NCI-H187 treated with DMSO at 0.1 percent for 48 hours (cell line): ENCODE data around the gene TP73.

Source experiments
- DNase-seq: peaks from one replicate; lab custom pipeline; 2025; lab: John Stamatoyannopoulos, UW

The TP73 gene

GRCh38 chr1:3673381-3674099 lies 21.2 kb downstream of the TP73 start:
- DNase-seq = no peak

DNA sequence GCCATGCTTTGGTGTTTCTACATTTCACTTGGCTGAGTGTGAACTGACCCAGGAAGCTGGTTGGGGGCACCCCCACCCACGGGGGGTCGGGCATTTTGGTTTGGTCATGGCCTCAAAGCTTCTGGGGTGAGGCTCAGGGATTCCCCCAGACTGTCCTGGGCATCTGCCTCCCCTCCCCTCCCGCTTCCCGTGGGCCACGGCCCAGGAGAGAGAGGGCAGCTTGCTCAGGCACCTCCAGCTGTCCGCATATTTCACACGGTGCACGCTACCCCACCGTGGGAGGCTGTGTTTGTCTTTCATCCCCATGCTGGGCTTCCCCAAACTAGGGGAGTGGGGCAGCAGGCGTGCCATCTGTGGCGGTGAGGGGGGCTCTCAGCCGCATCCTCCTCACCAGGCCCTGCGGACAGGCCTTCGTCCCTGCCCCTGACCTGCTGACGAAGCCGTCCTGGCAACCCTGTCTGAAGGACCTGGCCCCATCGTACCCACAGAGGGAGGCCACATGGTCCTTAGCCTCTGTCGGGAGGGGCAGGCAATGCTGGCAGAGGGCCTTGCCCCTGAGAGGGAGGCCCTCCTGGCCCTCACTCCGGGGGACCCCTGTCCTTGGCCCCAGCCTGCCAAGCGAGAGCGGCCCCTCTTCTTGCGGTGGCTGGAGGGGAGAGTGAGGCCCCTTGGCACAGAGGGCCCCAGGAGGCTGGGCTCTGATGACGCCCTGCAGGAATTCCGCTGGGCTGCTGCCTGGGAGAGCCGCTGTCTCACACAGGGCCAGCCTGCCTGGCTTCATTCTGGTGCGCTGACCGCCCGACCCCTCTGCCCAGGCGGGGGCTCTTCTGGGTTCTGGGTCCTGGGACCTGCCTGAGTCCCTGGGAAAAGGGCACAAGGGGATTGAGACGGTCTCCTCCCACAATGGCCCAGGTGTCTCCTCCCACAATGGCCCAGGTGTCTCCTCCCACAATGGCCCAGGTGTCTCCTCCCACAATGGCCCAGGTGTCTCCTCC lies 22.1 kb downstream of the TP73 start:
- DNase-seq = no peak

- DNase-seq = no peak
Observed at GRCh38 chr1:3675436-3675835, 23.1 kb downstream of the TP73 start.

DNA sequence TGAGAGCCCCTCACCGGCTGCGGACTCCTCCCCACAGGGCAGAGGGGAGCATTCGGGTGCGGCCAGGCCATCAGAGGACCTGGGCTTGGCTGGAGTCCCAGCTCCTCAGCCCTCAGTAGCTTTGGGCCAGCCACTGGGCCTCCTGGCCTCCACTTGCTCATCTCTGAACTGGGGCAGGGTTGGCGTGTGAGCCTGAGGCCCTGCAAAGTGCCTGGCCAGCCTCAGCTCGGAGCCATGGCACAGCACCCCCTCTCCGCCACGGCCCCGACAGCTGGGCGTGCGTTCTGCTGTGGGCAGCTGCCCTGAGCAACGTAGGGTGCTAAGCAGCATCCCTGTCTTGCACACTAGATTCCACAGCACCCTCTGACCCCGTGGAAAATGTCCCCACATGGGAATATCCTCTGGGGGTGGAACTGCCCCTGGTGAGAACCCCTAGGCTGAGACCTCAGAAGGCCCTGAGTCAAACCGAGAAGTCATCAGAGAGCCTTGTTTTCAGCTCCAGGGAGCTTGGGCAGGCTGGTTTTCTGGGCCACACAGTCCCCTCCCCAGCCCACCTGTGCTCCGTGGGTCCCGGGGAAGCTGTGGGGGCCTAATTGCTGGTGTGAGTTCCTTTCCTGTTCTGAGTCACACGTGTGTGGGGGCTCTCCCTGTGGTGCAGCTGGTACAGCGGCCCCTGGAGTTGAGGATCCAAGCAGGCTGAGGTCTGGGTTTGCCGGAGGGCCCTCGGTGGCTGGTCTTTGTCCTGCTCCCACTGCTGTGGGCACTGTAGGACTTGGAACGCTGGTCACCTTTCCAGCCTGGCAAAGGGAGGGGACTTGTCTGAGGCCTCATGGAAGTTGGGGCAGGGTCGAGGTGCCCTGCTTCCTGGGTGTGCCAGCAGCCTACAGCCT lies 24.5 kb downstream of the TP73 start:
- DNase-seq = no peak

- no peak for DNase-seq
Observed at GRCh38 chr1:3677484-3677883, 25.2 kb downstream of the TP73 start.

GRCh38 chr1:3678361-3679097 lies 26.2 kb downstream of the TP73 start:
- no peak for DNase-seq

- DNase-seq = no peak
Observed at GRCh38 chr1:3679098-3679555, 26.8 kb downstream of the TP73 start.

GRCh38 chr1:3679799-3680453 lies 27.6 kb downstream of the TP73 start:
- DNase-seq = no peak

DNA sequence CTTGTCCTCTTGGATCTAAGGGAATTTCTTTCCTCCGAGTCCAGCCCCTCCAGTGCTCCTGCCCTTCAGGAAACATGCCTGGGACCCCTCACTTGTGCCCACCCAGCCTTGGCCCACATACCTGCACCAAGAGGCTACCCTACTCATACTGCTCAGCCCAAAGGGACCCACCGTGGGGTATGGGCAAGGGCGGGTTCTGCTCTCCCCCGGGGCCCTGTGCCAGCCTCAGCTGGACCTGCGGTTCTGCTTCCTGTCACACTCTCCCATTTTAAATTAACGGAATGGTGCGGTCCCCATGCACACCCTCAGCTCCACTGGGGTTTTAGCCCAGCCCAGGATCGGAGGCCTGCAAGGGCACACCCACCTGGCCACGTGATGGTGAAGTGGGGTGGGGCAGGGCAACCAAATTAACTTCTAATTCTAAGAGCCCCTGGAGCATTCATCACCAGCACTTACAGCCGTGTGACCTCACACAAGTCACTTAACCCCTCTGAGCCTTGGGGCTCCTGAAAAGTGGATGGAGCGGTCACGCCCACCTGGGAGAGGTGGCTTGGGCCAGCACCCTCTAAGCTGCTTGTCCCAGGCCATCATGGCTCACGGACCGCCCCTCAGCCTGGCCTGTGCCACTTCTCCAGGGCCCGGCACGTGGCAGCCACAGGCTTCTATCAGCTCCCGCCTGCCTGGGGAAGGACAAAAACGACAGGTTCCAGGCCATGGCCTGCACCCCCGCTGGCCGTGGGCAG lies 28.3 kb downstream of the TP73 start:
- DNase-seq = no peak

DNA sequence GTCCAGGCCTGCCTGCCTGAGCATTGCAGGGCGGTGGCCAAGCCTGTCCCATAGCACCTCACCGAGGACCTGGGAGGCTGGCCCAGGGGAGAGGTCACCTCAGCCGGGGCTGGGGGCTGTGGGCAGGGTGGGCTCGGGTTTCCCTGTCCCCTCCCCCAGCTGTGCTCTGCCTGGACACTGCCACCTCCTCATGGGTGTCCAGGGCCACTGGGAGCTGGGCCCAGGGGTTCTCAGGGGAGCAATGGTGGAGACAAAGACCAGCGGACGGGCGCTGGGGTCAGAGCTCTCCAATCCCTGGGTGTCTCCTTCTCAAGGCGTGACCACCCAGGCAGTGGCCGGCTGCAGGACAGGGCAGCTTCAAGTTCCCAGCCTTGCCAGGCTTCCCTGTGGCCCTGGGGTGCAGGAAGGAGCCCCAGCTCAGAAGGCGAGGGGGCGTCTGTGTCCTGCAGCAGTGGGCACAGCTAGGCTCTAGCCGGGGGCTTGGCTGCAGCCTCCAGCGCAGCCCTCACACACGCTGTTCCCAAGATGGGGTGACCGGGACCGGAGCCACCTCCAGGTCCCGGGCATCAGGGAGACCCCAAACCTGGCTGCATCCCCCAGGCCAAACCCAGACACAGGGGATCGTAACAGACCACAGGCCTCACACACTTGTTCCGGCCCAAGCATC lies 29.0 kb downstream of the TP73 start:
- DNase-seq = no peak

DNA sequence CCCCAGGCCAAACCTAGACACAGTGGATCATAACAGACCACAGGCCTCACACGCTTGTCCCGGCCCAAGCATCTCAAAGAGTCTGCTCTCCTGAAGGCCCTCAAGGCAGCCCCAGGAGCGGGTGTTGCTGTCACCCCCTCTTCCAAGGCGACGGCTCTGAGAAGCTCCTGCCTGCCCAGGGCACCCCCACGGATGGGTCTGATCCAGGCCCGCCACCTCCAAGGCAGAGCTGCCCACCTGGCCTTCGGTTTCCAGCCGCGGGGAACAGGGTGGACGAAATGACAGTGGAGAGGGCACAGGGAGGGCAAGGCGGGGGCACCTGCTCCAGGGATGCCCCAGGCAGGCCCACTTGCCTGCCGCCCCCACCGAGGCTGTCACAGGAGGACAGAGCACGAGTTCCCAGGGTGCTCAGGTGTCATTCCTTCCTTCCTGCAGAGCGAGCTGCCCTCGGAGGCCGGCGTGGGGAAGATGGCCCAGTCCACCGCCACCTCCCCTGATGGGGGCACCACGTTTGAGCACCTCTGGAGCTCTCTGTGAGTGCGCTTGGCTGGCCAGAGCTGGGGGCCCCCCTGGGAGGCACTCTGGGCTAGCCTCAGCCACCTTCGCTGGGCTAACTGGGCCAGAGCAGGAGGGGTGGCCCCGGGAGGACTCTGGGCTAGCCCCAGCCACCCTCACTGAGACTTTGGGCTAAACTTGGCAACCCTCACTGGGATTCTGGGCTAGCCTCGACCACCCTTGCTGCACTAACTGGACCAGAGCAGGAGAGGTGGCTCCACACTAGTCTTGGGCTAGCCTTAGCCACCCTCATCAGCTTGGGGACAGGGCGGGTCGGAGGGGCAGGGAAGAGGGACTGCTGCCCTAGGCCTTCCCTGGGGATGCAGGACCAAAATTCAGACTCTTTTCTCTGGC lies 29.8 kb downstream of the TP73 start:
- no peak for DNase-seq

DNA sequence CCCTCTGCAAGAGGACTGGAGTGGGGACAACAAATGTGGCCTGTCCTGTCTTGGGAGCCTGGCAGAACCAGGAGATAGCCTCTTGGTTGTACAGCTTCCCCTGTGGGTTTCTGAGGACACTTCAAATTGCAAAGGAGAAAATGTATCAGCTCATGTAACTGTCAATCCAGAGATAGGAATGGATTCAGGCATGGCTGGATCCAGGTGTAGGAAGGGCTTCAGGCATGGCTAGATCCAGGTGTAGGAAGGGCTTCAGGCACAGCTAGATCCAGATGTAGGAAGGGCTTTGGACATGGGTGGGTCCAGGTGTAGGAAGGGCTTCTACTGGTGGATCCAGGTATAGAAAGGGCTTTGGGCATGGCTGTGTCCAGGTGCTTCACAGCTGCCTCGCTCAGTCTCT lies 30.9 kb downstream of the TP73 start:
- DNase-seq = no peak

DNA sequence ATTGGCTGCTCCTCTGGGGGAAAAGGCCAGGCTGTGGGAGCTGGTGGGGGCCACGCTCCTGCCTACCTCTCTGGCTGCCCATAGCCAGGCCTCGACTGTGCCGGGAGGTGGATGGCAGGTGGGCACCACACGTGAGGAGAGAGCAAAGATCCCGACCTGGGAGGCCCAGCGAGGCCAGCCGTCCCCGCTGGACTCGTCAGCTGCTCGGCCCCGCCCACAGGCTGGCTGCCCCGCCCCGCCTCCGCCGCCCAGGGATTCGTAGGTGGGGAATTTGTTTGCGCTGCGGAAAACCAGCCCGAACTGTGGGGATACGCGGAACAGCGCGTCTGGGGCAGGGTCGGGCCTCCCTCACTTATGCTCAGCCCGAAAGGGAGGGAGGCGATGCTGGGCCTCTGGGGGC lies 31.7 kb downstream of the TP73 start:
- no peak for DNase-seq

GRCh38 chr1:3685222-3685621 lies 32.9 kb downstream of the TP73 start:
- no peak for DNase-seq

DNA sequence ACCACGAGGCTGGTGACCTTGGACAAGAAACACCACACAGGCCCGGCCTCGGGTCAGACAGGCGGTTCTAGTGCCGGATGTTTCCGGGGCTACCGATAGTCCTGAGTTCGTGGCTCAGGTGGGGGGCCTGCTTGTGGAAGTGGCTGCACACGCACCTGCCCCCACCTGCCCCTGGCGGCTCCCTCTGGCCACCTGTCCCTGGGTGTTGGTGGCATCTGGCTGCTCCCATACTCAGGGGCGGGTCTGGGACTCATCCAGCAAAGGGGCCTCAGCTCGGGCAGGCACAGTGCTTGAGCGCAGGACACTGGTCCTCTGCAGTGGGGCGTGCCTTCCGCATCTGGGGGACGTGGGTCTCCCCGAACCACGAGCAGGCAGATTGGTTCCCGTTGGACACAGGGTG lies 33.6 kb downstream of the TP73 start:
- DNase-seq = no peak

- no peak for DNase-seq
Observed at GRCh38 chr1:3687504-3687903, 35.2 kb downstream of the TP73 start.

- no peak for DNase-seq
Observed at GRCh38 chr1:3688356-3689137, 36.2 kb downstream of the TP73 start.
